Measurements from ENCODE around the gene ADIG.

ADIG gene

GRCh38 chr20:38555395-38555794 lies 25.6 kb upstream of the ADIG start:
- Histone ChIP-seq H4K20me1 (ENCODE audit: insufficient read depth, low read length) (no peaks in the 10 kb centered on the region), H3K4me1 (ENCODE audit: low read length) (no peaks in the 10 kb centered on the region), H3F3A (ENCODE audit: insufficient read depth, low read length) (no peaks in the 10 kb centered on the region), H3K79me2 (ENCODE audit: low read length) (no peaks in the 10 kb centered on the region), H3K36me3 (replicated peaks; ENCODE audit: insufficient read depth, low read length) (no peaks in the 10 kb centered on the region; the same call in 1 of the 2 replicates), H3K27me3 (replicated peaks; ENCODE audit: insufficient read depth, low read length) (no peaks in the 10 kb centered on the region), H2AFZ (ENCODE audit: low read length) (no peak overlapping the region), H3K4me2 (ENCODE audit: low read depth, low read length) (no peak overlapping the region), H3K9me2 (replicated peaks; ENCODE audit: insufficient read depth, low read length) (no peaks in the 10 kb centered on the region), H3K4me3 (ENCODE audit: low read length) (no peak overlapping the region), H3K9ac (ENCODE audit: low read length) (no peak overlapping the region), H3K9me3 (replicated peaks; ENCODE audit: insufficient read depth, low read length) (no peaks in the 10 kb centered on the region), H3K27ac (ENCODE audit: low read length) (no peak overlapping the region)
- TF ChIP-seq EZH2 (optimal IDR thresholded peaks at IDR 0.05; ENCODE audit: low read depth, low read length) (no peak), EZH2phosphoT487 (IDR thresholded peaks at IDR 0.05; ENCODE audit: low read length) (no peak)
- DNase-seq: no peak

GRCh38 chr20:38557174-38557573 lies 23.8 kb upstream of the ADIG start:
- no peaks in the 10 kb centered on the region for H4K20me1 ChIP-seq (ENCODE audit: insufficient read depth, low read length)
- no peak overlapping the region for H3K9ac ChIP-seq (ENCODE audit: low read length)
- no peaks in the 10 kb centered on the region for H3K79me2 ChIP-seq (ENCODE audit: low read length)
- no peaks in the 10 kb centered on the region for H3K9me2 ChIP-seq (replicated peaks; ENCODE audit: insufficient read depth, low read length)
- DNase-seq: no peak
- no peak overlapping the region for H2AFZ ChIP-seq (ENCODE audit: low read length)
- no peaks in the 10 kb centered on the region for H3K27me3 ChIP-seq (replicated peaks; ENCODE audit: insufficient read depth, low read length)
- no peak overlapping the region for H3K4me2 ChIP-seq (ENCODE audit: low read depth, low read length)
- TF ChIP-seq EZH2phosphoT487 (IDR thresholded peaks at IDR 0.05; ENCODE audit: low read length) (no peak), EZH2 (optimal IDR thresholded peaks at IDR 0.05; ENCODE audit: low read depth, low read length) (no peak), CTCF (IDR thresholded peaks at IDR 0.05; ENCODE audit: low read length) (no peak)
- H3K36me3 ChIP-seq (replicated peaks; ENCODE audit: insufficient read depth, low read length): no peaks in the 10 kb centered on the region; the same call in 1 of the 2 replicates
- H3K4me1 ChIP-seq (ENCODE audit: low read length): no peaks in the 10 kb centered on the region
- no peaks in the 10 kb centered on the region for H3K9me3 ChIP-seq (replicated peaks; ENCODE audit: insufficient read depth, low read length)
- no peaks in the 10 kb centered on the region for H3F3A ChIP-seq (ENCODE audit: insufficient read depth, low read length)
- H3K4me3 ChIP-seq (ENCODE audit: low read length): no peak overlapping the region
- H3K27ac ChIP-seq (ENCODE audit: low read length): no peak overlapping the region

- no peaks in the 10 kb centered on the region for H3K36me3 ChIP-seq (replicated peaks; ENCODE audit: insufficient read depth, low read length)
- H3K4me2 ChIP-seq (ENCODE audit: low read depth, low read length): no peak overlapping the region
- no peak for TF ChIP-seq EZH2phosphoT487 (IDR thresholded peaks at IDR 0.05; ENCODE audit: low read length)
- TF ChIP-seq CTCF (IDR thresholded peaks at IDR 0.05; ENCODE audit: low read length): no peak
- no peak for TF ChIP-seq EZH2 (optimal IDR thresholded peaks at IDR 0.05; ENCODE audit: low read depth, low read length)
- H3K79me2 ChIP-seq (ENCODE audit: low read length): no peaks in the 10 kb centered on the region
- DNase-seq: no peak
- no peak overlapping the region for H3K9ac ChIP-seq (ENCODE audit: low read length)
- no peak overlapping the region for H3K4me3 ChIP-seq (ENCODE audit: low read length)
- H3K4me1 ChIP-seq (ENCODE audit: low read length): no peaks in the 10 kb centered on the region
- no peaks in the 10 kb centered on the region for H3K9me3 ChIP-seq (replicated peaks; ENCODE audit: insufficient read depth, low read length)
- H3K9me2 ChIP-seq (replicated peaks; ENCODE audit: insufficient read depth, low read length): no peaks in the 10 kb centered on the region
- H3K27ac ChIP-seq (ENCODE audit: low read length): no peak overlapping the region
- no peaks in the 10 kb centered on the region for H3F3A ChIP-seq (ENCODE audit: insufficient read depth, low read length)
- no peaks in the 10 kb centered on the region for H3K27me3 ChIP-seq (replicated peaks; ENCODE audit: insufficient read depth, low read length)
- H2AFZ ChIP-seq (ENCODE audit: low read length): no peak overlapping the region
- no peaks in the 10 kb centered on the region for H4K20me1 ChIP-seq (ENCODE audit: insufficient read depth, low read length)
Observed at GRCh38 chr20:38558596-38559360, 22.2 kb upstream of the ADIG start.

GRCh38 chr20:38559764-38560163 lies 21.2 kb upstream of the ADIG start:
- Histone ChIP-seq H3K79me2 (ENCODE audit: low read length) (no peaks in the 10 kb centered on the region), H3K27ac (ENCODE audit: low read length) (no peak overlapping the region)
- TF ChIP-seq EZH2 (optimal IDR thresholded peaks at IDR 0.05; ENCODE audit: low read depth, low read length) (no peak), CTCF (IDR thresholded peaks at IDR 0.05; ENCODE audit: low read length) (no peak), EZH2phosphoT487 (IDR thresholded peaks at IDR 0.05; ENCODE audit: low read length) (no peak)

More at GRCh38 chr20:38559764-38560163, 21.2 kb upstream of the ADIG start:
- no peak overlapping the region for H3K4me2 ChIP-seq (ENCODE audit: low read depth, low read length)
- H3K27me3 ChIP-seq (replicated peaks; ENCODE audit: insufficient read depth, low read length): no peaks in the 10 kb centered on the region
- H2AFZ ChIP-seq (ENCODE audit: low read length): no peak overlapping the region
- no peaks in the 10 kb centered on the region for H3F3A ChIP-seq (ENCODE audit: insufficient read depth, low read length)
- no peak overlapping the region for H3K4me3 ChIP-seq (ENCODE audit: low read length)
- no peaks in the 10 kb centered on the region for H3K9me3 ChIP-seq (replicated peaks; ENCODE audit: insufficient read depth, low read length)
- DNase-seq: no peak
- H3K9ac ChIP-seq (ENCODE audit: low read length): no peak overlapping the region
- H3K9me2 ChIP-seq (replicated peaks; ENCODE audit: insufficient read depth, low read length): no peaks in the 10 kb centered on the region
- no peaks in the 10 kb centered on the region for H4K20me1 ChIP-seq (ENCODE audit: insufficient read depth, low read length)
- no peaks in the 10 kb centered on the region for H3K4me1 ChIP-seq (ENCODE audit: low read length)
- no peaks in the 10 kb centered on the region for H3K36me3 ChIP-seq (replicated peaks; ENCODE audit: insufficient read depth, low read length)

All from MM.1S (cell line).